ENCODE data around the gene ANXA1. TPM values are rescaled to one million over a fixed set of nuclear protein-coding genes. Genes with fewer than 3 reads are reported as not detected.

The ANXA1 gene
- total RNA-seq, 1 experiment from 2014 or later = 2.1 TPM

DNA sequence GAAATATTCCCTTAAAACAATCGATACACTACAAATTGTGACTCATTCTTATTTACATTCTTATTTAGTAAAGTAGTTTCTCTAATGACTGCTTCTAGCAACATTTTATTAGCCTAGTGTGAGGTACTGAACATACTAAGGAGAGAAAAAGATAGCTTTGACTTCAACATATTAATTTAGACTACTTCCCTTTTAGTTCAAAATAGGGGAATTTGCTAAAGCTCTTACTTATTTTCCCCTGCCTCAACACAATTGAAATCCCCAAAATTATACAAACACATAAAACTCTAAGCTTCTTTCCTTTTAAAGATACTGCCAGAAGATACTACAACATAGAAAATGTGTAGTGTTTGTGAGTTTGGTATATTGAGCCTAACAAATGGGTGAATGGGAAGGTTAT, 55.2 kb downstream of the ANXA1 start (continued):
- no peak for TF ChIP-seq FOXP1 (CRISPR knock-in tag; IDR thresholded peaks at IDR 0.05; ENCODE audit: borderline replicate concordance)

DNA sequence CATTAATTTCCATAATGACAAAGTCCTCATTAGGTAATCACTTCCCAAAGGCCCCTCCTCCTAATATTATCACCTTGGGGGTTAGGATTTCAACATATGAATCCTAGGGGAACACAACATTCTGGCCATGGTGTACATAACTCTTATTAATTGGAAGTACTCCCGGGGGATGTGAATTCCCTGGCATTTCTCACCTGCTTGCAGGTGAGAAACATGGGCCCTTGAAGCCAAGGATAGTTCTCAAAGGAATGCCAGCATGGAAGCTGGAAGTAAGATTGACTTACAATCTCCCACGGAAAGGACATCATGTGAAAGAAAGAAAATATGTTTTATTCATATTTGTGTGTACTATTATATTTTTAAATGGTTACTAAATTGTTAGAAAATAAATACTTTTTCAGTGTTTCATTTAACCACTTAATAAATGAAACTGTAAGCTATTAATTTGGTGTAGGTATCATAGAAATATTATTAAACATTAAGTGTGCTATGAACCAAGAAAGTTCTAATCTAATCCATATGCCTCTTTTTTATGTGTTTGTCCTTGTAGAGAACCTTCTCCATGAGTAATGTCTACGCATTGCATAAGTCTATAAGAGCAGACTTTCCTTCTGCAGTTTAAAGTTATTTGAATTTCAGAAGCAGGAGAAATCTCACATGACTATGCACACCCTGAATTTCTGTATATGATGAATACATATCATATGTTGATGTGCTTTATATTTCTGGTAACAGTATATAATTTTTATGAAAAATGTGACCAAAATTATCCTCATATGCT, 59.4 kb downstream of the ANXA1 start:
- ATAC-seq (no peak), DNase-seq (ENCODE audit: low spot score) (no peak)
- H3K36me3 Mint-ChIP-seq = no peaks in the 10 kb centered on the region
- H3K27me3 Mint-ChIP-seq (ENCODE audit: low read depth) = no peaks in the 10 kb centered on the region
- H3K27ac Mint-ChIP-seq = no peak overlapping the region
- H3K4me3 Mint-ChIP-seq = no peak overlapping the region
- ChIA-PET POLR2A (no interaction called here), CTCF (interaction anchor here (1.4 kb wide), 1 partner anchor 104 kb away, joined by 4 read pairs; no protein-coding TSS in a partner anchor)
- TF ChIP-seq, protein P1, sequence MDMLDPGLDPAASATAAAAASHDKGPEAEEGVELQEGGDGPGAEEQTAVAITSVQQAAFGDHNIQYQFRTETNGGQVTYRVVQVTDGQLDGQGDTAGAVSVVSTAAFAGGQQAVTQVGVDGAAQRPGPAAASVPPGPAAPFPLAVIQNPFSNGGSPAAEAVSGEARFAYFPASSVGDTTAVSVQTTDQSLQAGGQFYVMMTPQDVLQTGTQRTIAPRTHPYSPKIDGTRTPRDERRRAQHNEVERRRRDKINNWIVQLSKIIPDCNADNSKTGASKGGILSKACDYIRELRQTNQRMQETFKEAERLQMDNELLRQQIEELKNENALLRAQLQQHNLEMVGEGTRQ (CRISPR knock-in tag; IDR thresholded peaks at IDR 0.05) = no peak
- TF ChIP-seq ZNF121 (CRISPR knock-in tag; IDR thresholded peaks at IDR 0.05) (no peak), IRF2 (CRISPR knock-in tag; IDR thresholded peaks at IDR 0.05; ENCODE audit: borderline replicate concordance, low read depth) (no peak), NR2C2 (CRISPR knock-in tag; IDR thresholded peaks at IDR 0.05) (no peak), RORB (CRISPR knock-in tag; IDR thresholded peaks at IDR 0.05) (no peak), KAT7 (CRISPR knock-in tag; IDR thresholded peaks at IDR 0.05; ENCODE audit: borderline replicate concordance) (no peak), JAZF1 (CRISPR knock-in tag; IDR thresholded peaks at IDR 0.05) (no peak)
- TF ChIP-seq, protein P2, sequence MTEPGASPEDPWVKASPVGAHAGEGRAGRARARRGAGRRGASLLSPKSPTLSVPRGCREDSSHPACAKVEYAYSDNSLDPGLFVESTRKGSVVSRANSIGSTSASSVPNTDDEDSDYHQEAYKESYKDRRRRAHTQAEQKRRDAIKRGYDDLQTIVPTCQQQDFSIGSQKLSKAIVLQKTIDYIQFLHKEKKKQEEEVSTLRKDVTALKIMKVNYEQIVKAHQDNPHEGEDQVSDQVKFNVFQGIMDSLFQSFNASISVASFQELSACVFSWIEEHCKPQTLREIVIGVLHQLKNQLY (CRISPR knock-in tag; IDR thresholded peaks at IDR 0.05) = no peak
- TF ChIP-seq, protein P3, sequence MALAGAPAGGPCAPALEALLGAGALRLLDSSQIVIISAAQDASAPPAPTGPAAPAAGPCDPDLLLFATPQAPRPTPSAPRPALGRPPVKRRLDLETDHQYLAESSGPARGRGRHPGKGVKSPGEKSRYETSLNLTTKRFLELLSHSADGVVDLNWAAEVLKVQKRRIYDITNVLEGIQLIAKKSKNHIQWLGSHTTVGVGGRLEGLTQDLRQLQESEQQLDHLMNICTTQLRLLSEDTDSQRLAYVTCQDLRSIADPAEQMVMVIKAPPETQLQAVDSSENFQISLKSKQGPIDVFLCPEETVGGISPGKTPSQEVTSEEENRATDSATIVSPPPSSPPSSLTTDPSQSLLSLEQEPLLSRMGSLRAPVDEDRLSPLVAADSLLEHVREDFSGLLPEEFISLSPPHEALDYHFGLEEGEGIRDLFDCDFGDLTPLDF (CRISPR knock-in tag; IDR thresholded peaks at IDR 0.05) = no peak
- H3K9me3 Mint-ChIP-seq = no peaks in the 10 kb centered on the region
- H3K4me1 Mint-ChIP-seq = peaks cover 29% of the 10 kb centered on the region

DNA sequence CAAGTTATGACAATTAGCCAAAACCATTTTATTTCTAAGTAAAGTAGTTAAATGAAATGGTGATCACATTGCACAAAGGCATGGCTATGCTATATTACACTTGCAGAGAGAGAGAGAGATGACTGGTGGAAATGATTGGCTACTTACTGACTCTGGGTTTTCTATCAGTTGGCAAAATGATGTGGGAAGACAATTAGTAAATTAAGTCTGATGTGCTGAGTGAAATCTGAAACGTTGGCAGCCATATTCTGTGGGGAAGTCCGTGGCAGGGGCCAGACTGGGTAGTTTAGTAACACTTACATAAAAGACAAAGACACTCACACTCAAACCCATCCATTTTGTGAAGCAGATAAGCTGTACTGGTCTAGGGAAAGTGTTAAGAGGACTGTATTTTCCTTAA, 61.6 kb downstream of the ANXA1 start:
- Mint-ChIP-seq H3K4me1 (peaks cover 38% of the 10 kb centered on the region), H3K27me3 (ENCODE audit: low read depth) (peaks cover 3% of the 10 kb centered on the region), H3K4me3 (no peak overlapping the region), H3K36me3 (peaks cover 12% of the 10 kb centered on the region), H3K9me3 (peaks cover 6% of the 10 kb centered on the region), H3K27ac (no peak overlapping the region)
- CTCF ChIA-PET = interaction anchor here (1.1 to 2.2 kb wide), 3 partner anchors 12 to 56 kb away, joined by 3 to 12 read pairs (median 5); no protein-coding TSS in a partner anchor
- no peak for ATAC-seq
- TF ChIP-seq TEAD1 (CRISPR knock-in tag; IDR thresholded peaks at IDR 0.05) (no peak), ZNF396 (CRISPR knock-in tag; IDR thresholded peaks at IDR 0.05; ENCODE audit: borderline replicate concordance) (no peak), CBFB (CRISPR knock-in tag; IDR thresholded peaks at IDR 0.05; ENCODE audit: low read depth) (no peak), EMX1 (CRISPR knock-in tag; IDR thresholded peaks at IDR 0.05) (no peak), SOX15 (CRISPR knock-in tag; IDR thresholded peaks at IDR 0.05) (no peak), CREM (CRISPR knock-in tag; IDR thresholded peaks at IDR 0.05) (no peak), ZNF263 (CRISPR knock-in tag; IDR thresholded peaks at IDR 0.05; ENCODE audit: low read depth) (no peak)
- TF ChIP-seq, protein P4, sequence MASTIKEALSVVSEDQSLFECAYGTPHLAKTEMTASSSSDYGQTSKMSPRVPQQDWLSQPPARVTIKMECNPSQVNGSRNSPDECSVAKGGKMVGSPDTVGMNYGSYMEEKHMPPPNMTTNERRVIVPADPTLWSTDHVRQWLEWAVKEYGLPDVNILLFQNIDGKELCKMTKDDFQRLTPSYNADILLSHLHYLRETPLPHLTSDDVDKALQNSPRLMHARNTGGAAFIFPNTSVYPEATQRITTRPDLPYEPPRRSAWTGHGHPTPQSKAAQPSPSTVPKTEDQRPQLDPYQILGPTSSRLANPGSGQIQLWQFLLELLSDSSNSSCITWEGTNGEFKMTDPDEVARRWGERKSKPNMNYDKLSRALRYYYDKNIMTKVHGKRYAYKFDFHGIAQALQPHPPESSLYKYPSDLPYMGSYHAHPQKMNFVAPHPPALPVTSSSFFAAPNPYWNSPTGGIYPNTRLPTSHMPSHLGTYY (CRISPR knock-in tag; IDR thresholded peaks at IDR 0.05) = no peak
- TF ChIP-seq, protein P5, sequence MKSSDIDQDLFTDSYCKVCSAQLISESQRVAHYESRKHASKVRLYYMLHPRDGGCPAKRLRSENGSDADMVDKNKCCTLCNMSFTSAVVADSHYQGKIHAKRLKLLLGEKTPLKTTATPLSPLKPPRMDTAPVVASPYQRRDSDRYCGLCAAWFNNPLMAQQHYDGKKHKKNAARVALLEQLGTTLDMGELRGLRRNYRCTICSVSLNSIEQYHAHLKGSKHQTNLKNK (CRISPR knock-in tag; IDR thresholded peaks at IDR 0.05) = no peak
- POLR2A ChIA-PET = no interaction called here
- DNase-seq (ENCODE audit: low spot score) = no peak
